NCI-H82 treated with DMSO at 0.1 percent for 48 hours (cell line): ENCODE results near the gene HACD2.

Experiments
- DNase-seq: peaks from one replicate; lab custom pipeline; 2025; ENCODE audit not compliant: unreplicated experiment; lab: John Stamatoyannopoulos, UW

HACD2 gene

GRCh38 chr3:123486460-123486859, 98.4 kb downstream of the HACD2 start:
- no peak for DNase-seq

GRCh38 chr3:123485551-123485950, 99.3 kb downstream of the HACD2 start:
- DNase-seq = no peak

- DNase-seq = no peak
Measured at GRCh38 chr3:123483146-123483545, 101.7 kb downstream of the HACD2 start.

GRCh38 chr3:123481722-123482457, 103.0 kb downstream of the HACD2 start:
- DNase-seq = no peak

- no peak for DNase-seq
Measured at GRCh38 chr3:123481071-123481470, 103.8 kb downstream of the HACD2 start.

- no peak for DNase-seq
Measured at GRCh38 chr3:123480428-123480827, 104.4 kb downstream of the HACD2 start.

- DNase-seq = no peak
Measured at GRCh38 chr3:123479891-123480290, 105.0 kb downstream of the HACD2 start.

- no peak for DNase-seq
Measured at GRCh38 chr3:123478314-123478713, 106.5 kb downstream of the HACD2 start.

- DNase-seq = no peak
Measured at GRCh38 chr3:123476967-123477750, 107.7 kb downstream of the HACD2 start.

- DNase-seq = no peak
Measured at GRCh38 chr3:123475786-123476185, 109.1 kb downstream of the HACD2 start.

- DNase-seq = no peak
Measured at GRCh38 chr3:123471106-123471505, 113.7 kb downstream of the HACD2 start.

GRCh38 chr3:123469323-123469995, 115.4 kb downstream of the HACD2 start:
- DNase-seq = no peak

GRCh38 chr3:123467046-123467445, 117.8 kb downstream of the HACD2 start:
- no peak for DNase-seq

GRCh38 chr3:123464211-123464610, 120.6 kb downstream of the HACD2 start:
- DNase-seq = no peak

GRCh38 chr3:123459862-123460261, 125.0 kb downstream of the HACD2 start:
- DNase-seq = no peak

- DNase-seq = no peak
Measured at GRCh38 chr3:123458255-123458654, 126.6 kb downstream of the HACD2 start.

- no peak for DNase-seq
Measured at GRCh38 chr3:123457841-123458240, 127.0 kb downstream of the HACD2 start.

- DNase-seq = no peak
Measured at GRCh38 chr3:123453675-123454074, 131.2 kb downstream of the HACD2 start.

GRCh38 chr3:123451186-123451585, 133.7 kb downstream of the HACD2 start:
- no peak for DNase-seq

GRCh38 chr3:123449997-123450604, 134.8 kb downstream of the HACD2 start:
- no peak for DNase-seq
